DMS79 treated with DMSO at 0.1 percent for 48 hours (cell line): ENCODE measurements around the gene MRPL58.
A peak's percentile ranks its signal among the peaks of the same experiment; 100 is the strongest.
"Not testable (repeated sequence)": the region's sequence is repeated elsewhere in the genome, so short reads cannot be mapped to it uniquely, and the experiment has no call there.

Experiments used
- DNase-seq: peaks from one replicate; lab custom pipeline; 2025; lab: John Stamatoyannopoulos, UW

MRPL58 gene

GRCh38 chr17:75013092-75013559 lies 656 bp downstream of the MRPL58 start:
- DNase-seq, result peak; percentile 43

DNA sequence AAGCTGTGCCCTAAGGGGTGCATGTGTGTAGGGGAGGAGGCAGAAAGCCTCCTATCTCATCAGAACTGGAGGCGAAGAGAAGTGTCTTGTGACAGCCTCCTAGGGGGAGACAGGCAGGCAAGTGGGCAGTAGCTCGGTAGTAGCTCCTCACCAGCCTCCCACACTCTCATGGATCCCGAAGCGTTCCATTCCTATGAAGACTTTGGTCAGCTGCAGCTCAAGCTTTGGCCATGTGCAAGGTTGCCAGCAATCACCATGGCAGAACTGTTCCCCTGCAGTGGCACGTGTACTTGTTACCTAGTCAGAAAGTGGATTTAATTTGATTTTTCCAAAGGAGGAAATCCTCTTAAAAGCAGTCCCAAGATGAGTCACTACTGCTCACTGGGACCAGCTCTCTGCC lies 6.7 kb downstream of the MRPL58 start:
- no peak for DNase-seq

GRCh38 chr17:75019710-75020109 lies 7.2 kb downstream of the MRPL58 start:
- DNase-seq, result no peak

GRCh38 chr17:75020331-75021110 lies 8.1 kb downstream of the MRPL58 start:
- no peak for DNase-seq

DNA sequence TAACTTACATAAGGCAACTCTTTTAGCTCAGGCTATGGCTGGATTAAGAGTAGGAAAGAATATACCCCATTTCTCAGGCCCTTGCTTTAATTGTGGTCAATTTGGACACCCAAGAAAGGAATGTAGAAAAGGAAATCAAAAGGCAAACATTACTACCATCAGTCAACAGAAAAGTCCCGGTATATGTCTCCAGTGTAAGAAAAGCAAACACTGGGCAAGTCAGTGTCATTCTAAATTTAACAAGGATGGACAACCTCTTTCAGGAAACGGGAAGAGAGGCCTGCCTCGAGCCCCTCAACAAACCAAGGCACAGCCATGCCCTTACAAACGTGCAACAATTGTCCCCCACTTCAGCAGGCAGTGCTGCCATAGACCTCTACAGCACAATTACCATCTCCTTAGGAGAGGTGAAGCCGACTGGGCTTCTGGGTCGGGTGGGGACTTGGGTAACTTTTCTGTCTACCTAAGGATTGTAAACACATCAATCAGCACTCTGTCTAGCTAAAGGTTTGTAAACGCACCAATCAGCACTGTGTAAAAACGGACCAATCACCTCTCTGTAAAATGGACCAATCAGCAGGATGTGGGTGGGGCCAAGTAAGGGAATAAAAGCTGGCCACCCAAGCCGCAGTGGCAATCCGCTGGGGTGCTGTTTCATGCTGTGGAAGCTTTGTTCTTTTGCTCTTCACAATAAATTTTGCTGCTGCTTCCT lies 12.4 kb downstream of the MRPL58 start:
- DNase-seq, result no peak

DNA sequence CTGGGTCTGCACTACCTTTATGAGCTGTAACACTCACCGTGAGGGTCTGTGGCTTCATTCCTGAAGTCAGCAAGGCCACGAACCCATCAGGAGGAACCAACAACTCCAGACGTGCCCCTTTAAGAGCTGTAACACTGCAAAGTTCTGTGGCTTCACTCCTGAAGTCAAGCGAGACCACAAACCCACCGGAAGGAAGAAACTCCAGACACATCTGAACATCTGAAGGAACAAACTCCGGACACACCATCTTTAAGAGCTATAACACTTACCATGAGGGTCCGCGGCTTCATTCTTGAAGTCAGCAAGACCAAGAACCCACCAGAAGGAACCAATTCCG lies 12.9 kb downstream of the MRPL58 start:
- DNase-seq, result not testable (repeated sequence)

- not testable (repeated sequence) for DNase-seq
Observed at GRCh38 chr17:75026650-75027049, 14.2 kb downstream of the MRPL58 start.

DNA sequence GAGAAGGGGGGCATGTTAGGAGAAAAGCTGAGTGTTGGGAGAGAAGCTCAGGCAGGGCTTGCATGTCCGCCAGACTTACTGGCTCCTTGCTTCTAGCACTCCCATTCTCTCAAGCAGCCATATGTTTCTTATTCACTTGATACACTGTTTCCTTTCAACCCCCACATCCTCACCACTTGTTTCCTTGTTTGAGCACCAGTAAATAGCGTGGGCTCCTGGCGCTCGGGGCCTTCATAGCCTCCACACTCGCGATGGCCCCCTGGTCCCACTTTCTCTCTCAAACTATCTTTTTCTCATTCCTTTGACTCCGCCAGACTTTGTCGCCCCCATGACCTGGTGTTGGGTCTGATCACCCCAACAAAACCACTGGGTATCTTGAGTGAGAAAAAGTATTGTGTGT lies 17.7 kb downstream of the MRPL58 start:
- DNase-seq, result no peak

DNA sequence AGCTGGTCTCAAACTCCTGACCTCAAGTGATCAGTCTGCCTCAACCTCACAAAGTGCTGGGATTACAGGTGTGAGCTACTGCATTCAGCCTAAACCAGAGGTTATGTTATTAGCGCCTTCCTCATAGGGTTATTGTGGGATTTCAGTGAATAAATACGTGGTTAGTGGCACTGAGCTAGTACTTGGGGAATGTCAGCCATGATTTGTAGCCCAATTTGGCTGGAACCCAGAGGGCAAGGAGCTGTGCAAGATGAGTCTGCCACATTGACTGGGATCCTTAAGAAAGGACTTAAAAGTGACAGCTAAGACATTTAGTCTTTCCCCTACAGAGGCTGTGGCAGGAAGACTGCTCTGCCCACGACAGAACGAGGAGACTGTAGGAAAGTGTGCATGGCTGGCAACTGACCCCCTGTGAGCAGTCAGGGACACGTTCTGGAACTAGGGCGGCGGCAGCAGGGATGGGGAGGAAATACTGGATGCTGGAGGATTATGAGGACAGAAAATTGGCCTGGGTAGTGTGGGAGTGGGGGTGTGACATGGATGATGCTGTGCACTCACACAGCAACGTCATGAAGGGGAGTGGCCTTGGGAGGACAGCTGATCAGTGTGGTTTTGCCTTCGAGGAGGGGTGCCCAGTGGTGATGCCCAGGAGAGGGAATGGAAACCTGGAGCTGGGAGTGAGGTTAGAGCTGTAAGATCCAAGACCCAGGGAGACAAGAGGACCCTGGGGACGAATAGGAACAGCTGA lies 19.7 kb downstream of the MRPL58 start:
- no peak for DNase-seq

DNA sequence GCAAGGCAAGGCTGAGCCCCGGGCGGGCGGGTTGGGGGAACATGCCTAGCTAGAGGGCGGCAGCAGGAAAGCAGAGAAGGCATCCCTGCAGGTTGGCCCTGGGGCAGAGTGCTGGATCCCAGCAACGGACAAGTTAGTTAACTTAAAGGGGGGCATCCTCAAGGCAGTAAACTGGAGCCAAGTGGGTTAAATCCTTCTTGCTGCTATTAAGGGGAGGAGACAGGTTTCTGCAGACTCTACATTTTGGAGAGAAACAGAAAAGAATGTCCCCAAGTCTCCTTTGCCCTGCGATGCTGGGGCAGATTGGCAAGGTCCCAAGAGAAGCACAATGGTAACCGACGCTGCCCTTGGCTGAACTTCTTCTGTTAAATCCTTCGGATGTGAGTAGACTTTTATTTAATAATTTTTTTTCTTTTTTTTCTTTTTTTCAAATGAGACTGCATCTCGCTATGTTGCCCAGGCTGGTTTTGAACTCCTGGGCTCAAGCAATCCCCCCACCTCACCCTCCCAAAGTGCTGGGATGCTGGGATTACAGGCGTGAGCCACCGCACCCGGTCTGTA lies 20.3 kb downstream of the MRPL58 start:
- no peak for DNase-seq

GRCh38 chr17:75033346-75034235 lies 21.1 kb downstream of the MRPL58 start:
- DNase-seq, result peak; percentile 43

DNA sequence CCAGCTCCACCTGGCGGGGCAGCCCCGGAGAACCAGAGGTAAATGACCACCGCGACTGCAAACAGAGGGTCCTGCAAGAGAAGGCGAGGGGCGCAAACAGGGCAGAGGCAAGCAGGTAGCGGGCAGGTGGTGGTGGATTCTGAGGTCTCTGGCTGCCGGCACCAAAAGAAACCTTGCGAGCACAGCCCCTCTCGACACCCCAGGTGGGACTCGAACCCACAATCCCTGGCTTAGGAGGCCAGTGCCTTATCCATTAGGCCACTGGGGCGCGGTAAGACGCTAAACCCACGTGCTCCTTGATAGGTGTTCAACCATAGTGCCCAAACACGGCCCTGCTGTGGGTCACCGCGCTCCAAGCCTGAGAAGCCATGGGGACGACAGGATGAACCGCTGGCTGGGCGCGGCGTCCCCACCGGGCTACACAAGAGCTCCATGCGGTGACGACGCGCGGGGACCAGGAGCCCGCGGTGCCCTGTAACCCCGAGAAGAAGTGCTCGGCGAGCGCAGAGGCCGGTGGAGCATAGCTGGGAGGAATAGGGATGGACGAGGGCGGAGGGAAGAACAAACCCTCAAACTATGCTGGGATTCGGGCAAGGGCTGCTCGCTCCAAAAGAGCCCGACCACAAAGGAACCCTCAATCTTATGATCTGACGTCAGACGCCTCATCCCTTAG lies 21.9 kb downstream of the MRPL58 start:
- peak; percentile 47 for DNase-seq

GRCh38 chr17:75036643-75037268 lies 24.3 kb downstream of the MRPL58 start:
- peak; percentile 32 for DNase-seq

GRCh38 chr17:75039238-75039637 lies 26.8 kb downstream of the MRPL58 start:
- no peak for DNase-seq

DNA sequence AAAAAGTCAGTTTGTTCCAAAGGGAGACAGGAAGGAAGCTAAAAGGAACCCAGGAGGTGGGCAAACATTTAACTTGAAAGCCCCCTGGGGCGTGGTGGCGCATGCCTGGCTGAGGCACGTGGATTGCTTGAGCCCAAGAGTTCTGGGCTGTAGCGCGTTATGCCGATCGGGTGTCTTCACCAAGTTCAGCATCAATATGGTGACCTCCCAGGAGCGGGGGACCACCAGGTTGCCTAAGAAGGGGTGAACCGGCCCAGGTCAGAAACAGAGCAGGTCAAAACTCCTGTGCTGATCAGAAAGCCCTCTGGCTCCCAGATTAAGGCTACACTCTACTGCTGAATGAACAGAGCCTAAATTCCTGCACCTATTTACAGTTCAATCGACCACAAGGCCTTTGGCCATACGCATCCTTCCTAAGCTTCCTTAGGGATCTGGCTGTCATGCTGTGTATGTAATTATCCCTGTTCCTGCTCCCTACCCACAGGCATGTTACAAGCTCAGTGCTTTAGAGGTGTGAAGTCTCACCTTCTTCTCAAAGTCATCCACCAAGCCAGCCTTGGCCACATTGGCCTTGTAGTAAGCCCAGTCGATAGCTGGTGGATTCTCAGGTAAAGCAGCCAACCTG lies 29.3 kb downstream of the MRPL58 start:
- no peak for DNase-seq

DNA sequence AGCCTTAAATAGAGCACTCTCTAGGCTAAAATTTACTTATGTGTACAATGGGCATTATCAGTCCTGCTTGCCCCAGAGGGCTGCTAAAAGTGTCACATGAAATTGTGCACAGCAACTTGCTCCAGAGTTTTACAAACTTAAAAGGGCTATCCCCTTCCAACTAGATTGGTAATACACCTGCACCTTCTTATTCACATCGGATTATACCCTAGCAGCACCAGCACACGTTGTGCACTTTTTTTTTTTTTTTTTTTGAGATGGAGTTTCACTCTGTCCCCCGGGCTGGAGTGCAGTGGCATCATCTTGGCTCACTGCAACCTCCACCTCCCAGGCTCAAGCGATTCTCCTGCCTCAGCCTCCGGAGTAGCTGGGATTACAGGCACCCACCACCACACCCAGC lies 31.3 kb downstream of the MRPL58 start:
- not testable (repeated sequence) for DNase-seq

GRCh38 chr17:75044716-75045115 lies 32.2 kb downstream of the MRPL58 start:
- DNase-seq, result no peak

DNA sequence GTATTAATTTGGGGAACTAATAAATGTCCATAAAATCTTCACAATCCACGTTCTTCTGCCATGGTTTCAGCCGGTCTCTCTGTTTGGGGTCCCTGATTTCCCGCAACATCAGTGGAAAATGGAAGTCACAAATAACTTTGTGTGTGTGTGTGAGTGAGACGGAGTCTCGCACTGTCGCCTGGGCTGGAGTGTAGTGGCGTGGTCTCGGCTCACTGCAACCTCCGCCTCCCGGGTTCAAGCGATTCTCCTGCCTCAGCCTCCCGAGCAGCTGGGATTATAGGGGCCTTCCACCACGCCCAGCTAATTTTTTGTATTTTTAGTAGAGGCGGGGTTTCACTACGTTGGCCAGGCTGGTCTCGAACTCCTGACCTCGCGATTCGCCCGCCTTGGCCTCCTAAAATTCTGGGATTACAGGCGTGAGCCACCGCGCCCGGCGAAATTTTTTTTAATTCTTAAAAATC lies 33.5 kb downstream of the MRPL58 start:
- DNase-seq, result not testable (repeated sequence)

GRCh38 chr17:75046407-75047289 lies 34.2 kb downstream of the MRPL58 start, which contains the start of the genes ATP5PD and KCTD2:
Gene ATP5PD (minus strand): TSS chr17:75046969. CDS start chr17:75042650, 4,319 bp downstream.
Gene KCTD2 (plus strand): TSS chr17:75047225. CDS start chr17:75047251, 26 bp downstream.
- DNase-seq, result peak; percentile 86
